CD8-positive, alpha-beta memory T cell (primary cell): ENCODE measurements around the gene CEACAM4. TPM values are rescaled to one million over a fixed set of nuclear protein-coding genes. Genes with fewer than 3 reads are reported as not detected.

ENCODE experiments used
- CTCF ChIA-PET: fragments of 350-600 bp; sonication (Branson Sonifier 250); formaldehyde crosslinking; loops from one replicate; lab custom pipeline; 2021; ENCODE audit warnings: antibody characterized with exemption; lab: Charles Lee
- POLR2A ChIA-PET: fragments of 350-600 bp; sonication (Branson Sonifier 250); formaldehyde crosslinking; loops from one replicate; lab custom pipeline; 2021; ENCODE audit warnings: antibody characterized with exemption; lab: Charles Lee
- DNase-seq, 5 donors: peaks; one replicate each; pipeline versions ENCODE4 v3.0.0 to v3.0.0-alpha.2; 2020 to 2022; ENCODE audit warnings: mixed read lengths in 1 of 5
- H3K27ac ChIP-seq: one replicate; pipeline ENCODE4 v1.7.0; 2013; ENCODE audit warnings: low read depth, mild to moderate bottlenecking, low read length, moderate library complexity
- H3K27me3 ChIP-seq: 2 replicates; pipeline ENCODE4 v1.7.0; 2013; ENCODE audit warnings: low read length, mild to moderate bottlenecking; ENCODE audit not compliant: insufficient read depth, poor library complexity, severe bottlenecking
- H3K36me3 ChIP-seq: 2 replicates; pipeline ENCODE4 v1.7.0; 2013; ENCODE audit warnings: mild to moderate bottlenecking, low read length, moderate library complexity; ENCODE audit not compliant: insufficient read depth
- H3K4me1 ChIP-seq: 2 replicates; pipeline ENCODE4 v1.7.0; 2013; ENCODE audit warnings: mild to moderate bottlenecking, low read length, moderate library complexity; ENCODE audit not compliant: insufficient read depth
- H3K4me3 ChIP-seq: 2 replicates; pipeline ENCODE4 v1.7.0; 2013; ENCODE audit warnings: mild to moderate bottlenecking, low read length
- H3K9me3 ChIP-seq: 2 replicates; pipeline ENCODE4 v1.7.0; 2013; ENCODE audit warnings: mild to moderate bottlenecking, low read length
- H3K27ac Mint-ChIP-seq, 8 donors: one replicate each; pipeline ENCODE4 v1.8.0; 2020 to 2021; ENCODE audit warnings: mixed read lengths in 8 of 8, mild to moderate bottlenecking in 6 of 8, inconsistent platforms in 3 of 8, moderate library complexity in 3 of 8
- H3K27me3 Mint-ChIP-seq, 2 donors: one replicate each; pipeline ENCODE4 v1.8.0; 2020 to 2021; ENCODE audit warnings: mixed read lengths in 2 of 2, mild to moderate bottlenecking in 1 of 2, moderate library complexity in 1 of 2
- H3K36me3 Mint-ChIP-seq, 3 donors: one replicate each; pipeline ENCODE4 v1.8.0; 2020 to 2021; ENCODE audit warnings: mixed read lengths in 3 of 3, inconsistent platforms in 1 of 3, mild to moderate bottlenecking in 1 of 3
- H3K4me1 Mint-ChIP-seq, 3 donors: one replicate each; pipeline ENCODE4 v1.8.0; 2020 to 2021; ENCODE audit warnings: mixed read lengths in 3 of 3, inconsistent platforms in 1 of 3, mild to moderate bottlenecking in 1 of 3
- H3K4me3 Mint-ChIP-seq, 7 donors: one replicate each; pipeline ENCODE4 v1.8.0; 2020 to 2021; ENCODE audit warnings: mixed read lengths in 7 of 7, mild to moderate bottlenecking in 6 of 7, moderate library complexity in 4 of 7, inconsistent platforms in 2 of 7
- H3K9me3 Mint-ChIP-seq, 5 donors: one replicate each; pipeline ENCODE4 v1.8.0; 2020 to 2022; ENCODE audit warnings: mixed read lengths in 5 of 5, mild to moderate bottlenecking in 3 of 5, moderate library complexity in 2 of 5, inconsistent platforms in 1 of 5
- polyA plus RNA-seq: library from polyadenylated mRNA; unstranded; fragments of 300-500 nt; fragmentation: Illumina TruSeq; gene quantifications from one replicate; pipeline ENCODE4 v1.2.3, GENCODE V29; 2021
- total RNA-seq, 2 experiments: library from RNA; stranded (reverse); gene quantifications; one replicate each; pipeline ENCODE4 v1.2.3, GENCODE V29; 2021

CEACAM4 gene
- total and polyA plus RNA-seq, 3 experiments from 2014 or later: not detected

DNA sequence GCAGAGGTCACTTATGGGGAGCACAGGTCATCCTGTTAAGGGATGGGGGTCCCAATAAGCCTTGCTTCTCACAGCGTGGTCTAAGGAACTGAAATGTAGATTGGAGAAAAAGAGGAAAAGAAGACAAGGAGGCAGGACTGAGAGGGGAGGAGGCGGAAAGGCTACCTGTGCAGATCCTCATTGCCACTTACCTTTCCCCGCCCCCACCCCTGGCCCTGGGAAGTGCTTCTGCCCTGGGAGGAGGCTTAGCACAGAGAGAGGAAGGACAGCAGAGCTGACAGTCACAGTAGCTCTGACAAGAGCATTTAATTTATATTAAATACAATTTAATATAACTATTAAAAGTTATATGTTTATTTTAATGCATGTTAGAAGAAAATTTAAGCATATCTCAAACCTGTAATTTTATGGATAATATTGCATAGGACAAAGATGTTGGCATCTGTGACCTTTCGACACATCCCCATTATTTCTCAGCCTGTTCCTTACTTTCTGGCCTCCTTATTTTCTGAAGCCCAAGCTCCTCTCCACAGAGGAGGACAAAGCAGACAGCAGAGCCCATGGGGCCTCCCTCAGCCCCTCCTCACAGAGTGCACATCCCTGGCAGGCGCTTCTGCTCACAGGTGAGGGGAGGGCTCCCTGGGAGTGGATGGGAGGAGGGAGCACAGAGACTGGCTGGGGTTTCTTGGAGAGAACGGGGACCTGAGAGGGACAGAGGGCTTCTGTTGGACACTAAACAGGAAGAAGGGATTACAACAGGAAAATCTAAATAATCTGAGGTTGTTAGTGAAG lies 27.5 kb downstream of the CEACAM4 start:
- H3K36me3 Mint-ChIP-seq: peaks cover 0 to 2% (median 0%) of the 10 kb centered on the region in 3 donors
- ChIA-PET POLR2A (no interaction called here), CTCF (interaction anchor here (1.0 to 2.7 kb wide), 4 partner anchors 57 to 150 kb away, joined by 3 to 16 read pairs (median 3); no protein-coding TSS in a partner anchor)
- peak overlapping the region in 1 of 8 donors; percentile 78 for H3K27ac Mint-ChIP-seq
- Histone ChIP-seq H3K36me3 (no peaks in the 10 kb centered on the region), H3K4me3 (no peak overlapping the region), H3K27me3 (no peaks in the 10 kb centered on the region), H3K4me1 (no peaks in the 10 kb centered on the region), H3K27ac (no peak overlapping the region), H3K9me3 (no peaks in the 10 kb centered on the region)
- peaks cover 11 to 53% of the 10 kb centered on the region in 2 donors for H3K27me3 Mint-ChIP-seq
- H3K4me1 Mint-ChIP-seq: peaks cover 6 to 13% (median 8%) of the 10 kb centered on the region in 3 donors
- no peak for DNase-seq
- no peaks in the 10 kb centered on the region for H3K9me3 Mint-ChIP-seq
- no peak overlapping the region for H3K4me3 Mint-ChIP-seq

DNA sequence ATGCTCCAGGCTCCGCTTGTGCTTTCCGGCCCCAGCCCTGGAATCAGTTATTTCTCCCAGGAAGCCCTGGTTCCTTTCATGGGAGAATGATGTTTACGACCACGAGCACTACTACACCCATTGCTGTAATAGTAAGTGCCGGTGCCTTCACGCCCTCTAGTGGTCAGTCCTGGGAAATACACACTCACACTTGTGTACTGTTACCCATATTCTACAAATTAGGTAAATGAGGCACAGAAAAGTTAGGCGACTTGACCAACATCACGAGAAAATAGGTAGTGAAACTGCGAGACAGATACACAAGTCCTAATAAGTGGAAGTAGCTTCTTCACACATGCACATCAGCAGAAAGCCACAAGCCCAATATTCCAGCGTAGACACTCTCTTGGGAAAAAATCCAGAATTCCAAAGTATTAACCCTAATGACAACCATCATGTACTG lies 29.3 kb downstream of the CEACAM4 start:
- Mint-ChIP-seq H3K27me3 (peaks cover 13 to 62% of the 10 kb centered on the region in 2 donors), H3K36me3 (peaks cover 0 to 2% (median 0%) of the 10 kb centered on the region in 3 donors), H3K9me3 (no peaks in the 10 kb centered on the region), H3K4me1 (peaks cover 6 to 13% (median 8%) of the 10 kb centered on the region in 3 donors), H3K27ac (peak overlapping the region in 2 of 8 donors; percentile 27 to 52), H3K4me3 (peak overlapping the region in 1 of 7 donors; percentile 36)
- CTCF ChIA-PET: interaction anchor here (0.7 to 6.2 kb wide), 8 partner anchors 9 to 149 kb away, joined by 3 to 43 read pairs (median 4); no protein-coding TSS in a partner anchor
- POLR2A ChIA-PET: interaction anchor here (0.6 kb wide), 1 partner anchor 201 kb away, joined by 3 read pairs; no protein-coding TSS in a partner anchor
- Histone ChIP-seq H3K27me3 (no peaks in the 10 kb centered on the region), H3K27ac (no peak overlapping the region), H3K4me1 (no peaks in the 10 kb centered on the region), H3K4me3 (no peak overlapping the region), H3K36me3 (no peaks in the 10 kb centered on the region), H3K9me3 (no peaks in the 10 kb centered on the region)
- peak; percentile 47 to 81 (median 64) for DNase-seq

DNA sequence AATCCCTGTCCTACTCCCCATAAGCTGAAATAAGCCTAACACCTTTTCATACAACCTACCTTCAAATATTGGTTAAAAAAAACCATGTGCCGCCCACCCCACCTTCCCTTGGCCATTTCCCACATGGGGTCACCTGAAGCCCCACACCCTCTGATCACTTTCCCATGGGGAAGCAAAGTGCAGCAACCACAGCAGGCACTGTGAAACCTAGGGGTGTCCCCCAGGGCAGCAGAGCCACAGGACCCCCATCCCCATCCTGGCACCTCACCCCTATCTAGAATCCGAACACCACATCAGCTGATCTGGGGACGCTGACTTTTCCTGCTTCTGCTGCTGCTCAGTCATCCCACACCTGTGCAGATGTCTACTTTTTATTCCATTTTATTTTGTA lies 31.0 kb downstream of the CEACAM4 start:
- Histone ChIP-seq H3K4me1 (no peaks in the 10 kb centered on the region), H3K4me3 (no peak overlapping the region), H3K27me3 (no peaks in the 10 kb centered on the region), H3K36me3 (no peaks in the 10 kb centered on the region), H3K9me3 (no peaks in the 10 kb centered on the region), H3K27ac (no peak overlapping the region)
- ChIA-PET CTCF (interaction anchor here (1.3 to 6.2 kb wide), 4 partner anchors 9 to 146 kb away, joined by 4 to 43 read pairs (median 12); no protein-coding TSS in a partner anchor), POLR2A (no interaction called here)
- no peak for DNase-seq
- peaks cover 0 to 2% (median 0%) of the 10 kb centered on the region in 3 donors for H3K36me3 Mint-ChIP-seq
- H3K27me3 Mint-ChIP-seq: peaks cover 8 to 58% of the 10 kb centered on the region in 2 donors
- H3K9me3 Mint-ChIP-seq: no peaks in the 10 kb centered on the region
- peaks cover 6 to 13% (median 8%) of the 10 kb centered on the region in 3 donors for H3K4me1 Mint-ChIP-seq
- no peak overlapping the region for H3K4me3 Mint-ChIP-seq
- H3K27ac Mint-ChIP-seq: no peak overlapping the region

DNA sequence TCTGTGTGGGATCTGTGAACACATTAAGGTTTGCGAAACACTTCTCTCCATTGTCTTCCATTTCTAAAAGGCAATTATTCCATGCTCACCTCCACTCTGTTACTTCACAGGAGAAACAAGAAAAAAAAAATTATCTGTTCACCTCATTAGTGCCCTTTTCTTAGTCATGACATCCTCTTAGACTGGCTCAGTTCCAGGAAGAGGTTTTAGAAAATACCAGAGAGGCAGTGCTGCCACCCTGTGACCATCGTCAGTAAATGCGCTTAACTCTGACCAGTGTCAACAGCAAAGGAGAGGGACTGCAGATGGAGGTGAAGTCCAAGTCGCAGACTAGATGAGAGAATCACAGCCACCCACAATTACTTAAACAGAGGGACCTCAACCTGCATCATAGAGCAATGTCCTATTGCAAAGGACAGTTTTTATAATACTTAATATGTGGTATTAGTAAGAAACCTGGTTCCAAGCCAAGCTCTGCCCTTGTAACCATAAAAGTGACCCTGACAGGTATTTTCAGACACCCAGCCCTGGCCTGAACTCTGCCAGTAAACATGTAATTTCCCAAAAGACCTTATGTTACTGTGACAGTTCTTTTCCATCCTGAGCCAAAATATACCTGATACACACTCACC lies 31.5 kb downstream of the CEACAM4 start:
- H3K27me3 Mint-ChIP-seq: peaks cover 8 to 54% of the 10 kb centered on the region in 2 donors
- H3K4me3 ChIP-seq: no peak overlapping the region
- H3K4me3 Mint-ChIP-seq: no peak overlapping the region
- H3K27ac ChIP-seq: no peak overlapping the region
- peaks cover 6 to 13% (median 8%) of the 10 kb centered on the region in 3 donors for H3K4me1 Mint-ChIP-seq
- H3K36me3 Mint-ChIP-seq: peaks cover 0 to 2% (median 0%) of the 10 kb centered on the region in 3 donors
- no peaks in the 10 kb centered on the region for H3K4me1 ChIP-seq
- ChIA-PET CTCF (interaction anchor here (1.1 to 6.2 kb wide), 6 partner anchors 10 to 146 kb away, joined by 3 to 43 read pairs (median 6); no protein-coding TSS in a partner anchor), POLR2A (no interaction called here)
- H3K36me3 ChIP-seq: no peaks in the 10 kb centered on the region
- H3K27me3 ChIP-seq: no peaks in the 10 kb centered on the region
- no peak overlapping the region for H3K27ac Mint-ChIP-seq
- H3K9me3 ChIP-seq: no peaks in the 10 kb centered on the region
- H3K9me3 Mint-ChIP-seq: no peaks in the 10 kb centered on the region
- peak; percentile 37 to 74 (median 65) for DNase-seq

DNA sequence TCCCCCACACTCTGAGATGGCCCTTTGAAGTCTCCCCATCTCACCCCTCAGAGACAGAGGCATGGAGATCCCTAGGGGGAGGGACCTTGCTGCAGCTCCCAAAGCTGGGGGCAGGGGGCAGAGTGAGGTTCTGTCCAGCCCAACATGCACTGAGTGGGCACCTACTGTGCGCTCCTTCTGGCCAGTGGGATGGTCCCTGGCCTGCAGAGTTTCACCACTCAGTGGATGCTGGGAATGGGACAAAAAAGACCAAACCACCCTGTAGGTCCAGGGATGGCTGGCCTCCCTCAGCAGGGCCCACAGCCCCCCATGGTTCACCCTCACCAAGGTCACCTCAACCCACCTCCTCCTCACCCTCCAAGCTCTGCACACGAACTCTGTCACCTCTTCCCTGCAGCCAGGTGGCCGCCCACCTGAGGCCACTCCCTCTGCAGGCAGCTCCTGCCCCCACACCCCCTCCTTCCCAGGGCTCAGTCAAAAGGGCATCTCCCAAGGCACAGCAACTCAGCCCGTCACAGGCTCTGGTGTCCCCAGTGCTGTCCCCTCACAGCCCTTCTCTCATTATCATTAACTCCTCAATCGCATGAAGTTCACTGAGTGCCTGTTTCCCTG lies 34.8 kb downstream of the CEACAM4 start:
- Histone ChIP-seq H3K36me3 (no peaks in the 10 kb centered on the region), H3K27me3 (no peaks in the 10 kb centered on the region), H3K4me3 (no peak overlapping the region), H3K4me1 (no peaks in the 10 kb centered on the region), H3K9me3 (no peaks in the 10 kb centered on the region), H3K27ac (no peak overlapping the region)
- ChIA-PET CTCF (interaction anchor here (1.6 to 6.2 kb wide), 2 partner anchors 22 to 143 kb away, joined by 4 to 43 read pairs; no protein-coding TSS in a partner anchor), POLR2A (no interaction called here)
- Mint-ChIP-seq H3K27ac (no peak overlapping the region), H3K4me1 (peaks cover 4 to 8% (median 5%) of the 10 kb centered on the region in 3 donors), H3K27me3 (peaks cover 5 to 31% of the 10 kb centered on the region in 2 donors), H3K9me3 (no peaks in the 10 kb centered on the region), H3K36me3 (peaks cover 0 to 17% (median 4%) of the 10 kb centered on the region in 3 donors), H3K4me3 (no peak overlapping the region)
- no peak for DNase-seq

DNA sequence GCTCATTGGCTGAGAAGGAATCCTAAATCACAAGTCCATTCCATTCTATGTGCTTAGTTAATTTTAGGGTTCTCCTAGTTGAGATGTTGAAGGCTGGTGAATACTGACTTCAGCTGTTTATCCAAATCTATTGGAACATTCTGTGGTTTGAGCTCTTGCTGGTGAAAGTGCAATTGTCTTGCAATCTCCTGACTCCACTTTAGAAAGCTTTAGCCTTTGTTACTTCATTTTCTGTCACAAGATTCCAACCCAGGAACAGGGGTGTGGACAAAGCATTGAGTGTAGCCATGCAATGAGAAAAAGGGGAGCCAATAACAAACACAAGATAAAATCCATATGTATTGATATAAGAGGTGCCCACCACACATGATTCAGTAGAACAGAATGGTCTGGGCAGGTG lies 35.9 kb downstream of the CEACAM4 start:
- CTCF ChIA-PET: interaction anchor here (1.3 kb wide), 1 partner anchor 142 kb away, joined by 6 read pairs; no protein-coding TSS in a partner anchor
- H3K9me3 ChIP-seq: no peaks in the 10 kb centered on the region
- DNase-seq: no peak
- H3K9me3 Mint-ChIP-seq: no peaks in the 10 kb centered on the region
- H3K36me3 Mint-ChIP-seq: peaks cover 0 to 28% (median 4%) of the 10 kb centered on the region in 3 donors
- H3K27ac Mint-ChIP-seq: peak overlapping the region in 1 of 8 donors; percentile 87
- peaks cover 5 to 22% of the 10 kb centered on the region in 2 donors for H3K27me3 Mint-ChIP-seq
- peaks cover 4 to 8% (median 5%) of the 10 kb centered on the region in 3 donors for H3K4me1 Mint-ChIP-seq
- H3K27me3 ChIP-seq: no peaks in the 10 kb centered on the region
- no peak overlapping the region for H3K4me3 Mint-ChIP-seq
- H3K36me3 ChIP-seq: peaks cover under 1% of the 10 kb centered on the region
- no peak overlapping the region for H3K4me3 ChIP-seq
- POLR2A ChIA-PET: interaction anchor here (0.6 kb wide), 1 partner anchor 48 kb away, joined by 4 read pairs; no protein-coding TSS in a partner anchor
- no peaks in the 10 kb centered on the region for H3K4me1 ChIP-seq
- H3K27ac ChIP-seq: no peak overlapping the region

DNA sequence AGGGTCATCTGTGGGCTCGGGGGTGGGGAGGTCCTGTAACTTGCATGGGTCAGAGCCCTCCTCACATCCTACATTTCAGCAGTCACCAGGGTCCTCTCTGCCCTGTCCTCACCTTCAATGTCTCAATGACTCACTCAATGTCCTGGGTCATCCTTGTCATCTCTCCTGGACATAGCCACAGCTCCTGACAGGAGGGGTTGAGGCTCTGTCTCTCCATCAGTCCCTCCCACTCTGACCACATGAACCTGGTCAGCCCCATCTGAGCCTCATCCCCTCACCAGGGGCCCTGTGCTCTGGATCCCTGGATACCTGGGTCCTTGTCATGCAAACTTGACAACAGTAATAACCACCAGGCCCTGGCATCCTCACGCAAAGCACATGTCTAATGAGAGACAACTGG lies 37.5 kb downstream of the CEACAM4 start:
- H3K36me3 ChIP-seq: peaks cover 16% of the 10 kb centered on the region
- DNase-seq: no peak
- Mint-ChIP-seq H3K27ac (peak overlapping the region in 1 of 8 donors; percentile 74), H3K4me1 (no peaks in the 10 kb centered on the region), H3K27me3 (peaks cover 5 to 12% of the 10 kb centered on the region in 2 donors), H3K36me3 (peaks cover 0 to 43% (median 8%) of the 10 kb centered on the region in 3 donors), H3K9me3 (no peaks in the 10 kb centered on the region), H3K4me3 (no peak overlapping the region)
- no peak overlapping the region for H3K27ac ChIP-seq
- H3K4me1 ChIP-seq: no peaks in the 10 kb centered on the region
- H3K4me3 ChIP-seq: no peak overlapping the region
- ChIA-PET CTCF (interaction anchor here (1.6 kb wide), 1 partner anchor 8 kb away, joined by 6 read pairs; no protein-coding TSS in a partner anchor), POLR2A (no interaction called here)
- H3K27me3 ChIP-seq: no peaks in the 10 kb centered on the region
- no peaks in the 10 kb centered on the region for H3K9me3 ChIP-seq
